GM19035 (cell line): ENCODE data around the gene PARVB.
A peak's percentile ranks its signal among the peaks of the same experiment; 100 is the strongest.

Experiments
- ATAC-seq: cut with Tn5 transposase; IDR thresholded peaks from one replicate; pipeline ENCODE4 v1.9.1; 2021; ENCODE audit not compliant: unreplicated experiment

PARVB gene

DNA sequence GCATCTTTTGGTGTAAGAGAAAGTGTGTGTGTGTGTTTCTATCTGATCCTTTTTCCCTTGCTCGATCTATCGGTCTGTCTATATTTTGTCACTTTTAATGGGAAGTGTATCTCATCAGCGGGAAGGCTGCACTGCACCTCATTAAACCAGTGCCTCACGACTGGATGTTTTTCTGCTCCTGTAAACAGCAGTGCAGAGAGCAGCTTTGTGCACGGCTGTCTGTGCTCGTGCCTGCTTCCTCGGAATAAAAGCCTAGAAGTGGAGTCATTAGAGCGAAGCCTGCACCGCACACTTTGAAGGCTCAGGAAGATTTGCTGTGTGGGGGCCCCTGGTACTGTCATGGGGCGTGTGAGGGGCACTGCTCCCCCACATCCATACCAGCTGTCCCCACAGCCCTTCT, 129.6 kb downstream of the PARVB start:
- no peak for ATAC-seq

DNA sequence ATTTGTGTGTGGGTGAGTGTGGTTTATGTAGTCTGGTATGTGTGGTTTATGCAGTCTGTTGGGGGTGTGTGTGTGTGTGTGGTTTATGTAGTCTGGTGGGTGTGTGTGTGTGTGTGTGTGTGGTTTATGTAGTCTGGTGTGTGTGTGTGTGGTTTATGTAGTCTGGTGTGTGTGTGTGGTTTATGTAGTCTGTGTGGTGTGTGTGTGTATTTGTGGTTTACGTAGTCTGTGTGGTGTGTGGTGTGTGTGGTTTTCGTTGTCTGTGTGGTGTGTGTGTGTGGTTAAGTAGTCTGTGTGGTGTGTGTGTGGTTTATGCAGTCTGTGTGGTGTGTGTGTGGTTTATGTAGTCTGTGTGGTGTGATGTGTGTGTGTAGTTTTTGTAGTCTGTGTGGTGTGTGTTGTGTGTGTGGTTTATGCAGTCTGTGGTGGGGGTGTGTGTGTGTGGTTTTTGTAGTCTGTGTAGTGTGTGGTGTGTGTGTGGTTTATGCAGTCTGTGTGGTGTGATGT, 130.4 kb downstream of the PARVB start:
- ATAC-seq = no peak

DNA sequence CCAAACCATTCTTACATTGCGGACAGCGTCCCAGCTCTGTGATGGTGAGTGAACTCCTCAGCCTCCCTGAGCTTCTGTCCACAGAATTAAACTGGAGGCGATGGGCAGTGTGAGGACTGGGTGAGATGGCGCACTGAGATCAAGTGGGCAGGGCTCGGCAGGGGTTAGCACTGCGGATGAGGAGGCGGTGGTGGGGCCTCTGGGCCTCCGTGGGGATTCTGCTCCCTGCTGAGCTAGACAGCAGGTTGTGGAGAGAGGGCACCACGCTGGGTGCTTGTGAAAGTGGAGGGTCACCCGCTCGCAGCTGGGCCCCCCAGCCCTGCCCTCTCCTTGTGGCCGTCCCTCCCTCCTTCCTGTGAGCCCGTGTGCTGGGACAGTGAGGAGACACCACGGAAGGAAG, 131.0 kb downstream of the PARVB start:
- ATAC-seq = no peak

DNA sequence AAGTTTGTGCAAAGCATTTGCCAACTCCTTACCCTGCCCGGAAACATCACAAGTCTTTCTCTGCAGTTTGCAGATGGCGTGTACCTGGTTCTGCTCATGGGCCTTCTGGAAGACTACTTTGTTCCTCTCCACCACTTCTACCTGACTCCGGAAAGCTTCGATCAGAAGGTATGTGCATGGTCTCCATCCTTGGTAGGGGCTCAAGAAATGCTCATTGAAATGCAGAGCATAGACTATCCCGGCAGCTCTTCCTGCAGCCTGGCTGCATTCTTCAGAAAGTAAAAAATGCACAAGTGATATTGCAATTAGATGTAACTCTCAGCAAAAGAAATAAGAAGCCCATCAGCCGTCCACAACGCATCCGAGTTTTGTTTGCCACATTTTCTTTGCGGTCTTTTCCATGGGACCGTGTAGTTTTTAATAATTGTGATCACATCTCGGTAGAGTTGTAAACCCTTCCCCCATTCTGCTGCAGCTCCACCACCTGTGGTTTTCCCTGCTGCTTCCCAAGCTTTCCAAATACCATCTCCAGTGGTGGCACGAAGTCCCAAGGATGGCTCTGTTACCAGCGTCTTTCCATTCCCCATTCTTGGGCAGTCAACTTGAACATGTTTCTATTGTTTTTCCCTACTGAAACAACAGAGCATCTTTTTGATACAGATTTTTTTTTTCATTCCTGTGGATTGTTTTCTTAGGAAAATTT, 134.0 kb downstream of the PARVB start:
- no peak for ATAC-seq

DNA sequence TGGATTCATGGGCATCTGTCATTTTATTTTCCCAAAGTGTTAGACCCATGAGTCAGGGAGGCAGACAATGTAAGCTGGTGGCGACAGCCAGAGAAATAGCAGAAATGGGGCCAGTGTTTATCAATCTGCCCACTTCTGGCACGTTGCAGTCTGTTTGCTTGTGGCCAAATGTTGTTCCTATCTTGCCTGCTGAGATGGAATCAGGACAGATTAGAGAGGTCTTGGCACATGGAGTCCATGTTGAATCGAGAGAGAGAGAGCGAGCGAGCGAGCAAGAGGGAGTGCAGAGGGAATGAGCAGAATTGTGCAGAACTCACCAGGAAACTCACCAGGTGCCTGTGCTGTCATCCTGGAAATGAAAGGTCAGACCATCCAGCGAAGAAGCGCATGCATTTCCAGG, 134.7 kb downstream of the PARVB start:
- ATAC-seq = no peak

DNA sequence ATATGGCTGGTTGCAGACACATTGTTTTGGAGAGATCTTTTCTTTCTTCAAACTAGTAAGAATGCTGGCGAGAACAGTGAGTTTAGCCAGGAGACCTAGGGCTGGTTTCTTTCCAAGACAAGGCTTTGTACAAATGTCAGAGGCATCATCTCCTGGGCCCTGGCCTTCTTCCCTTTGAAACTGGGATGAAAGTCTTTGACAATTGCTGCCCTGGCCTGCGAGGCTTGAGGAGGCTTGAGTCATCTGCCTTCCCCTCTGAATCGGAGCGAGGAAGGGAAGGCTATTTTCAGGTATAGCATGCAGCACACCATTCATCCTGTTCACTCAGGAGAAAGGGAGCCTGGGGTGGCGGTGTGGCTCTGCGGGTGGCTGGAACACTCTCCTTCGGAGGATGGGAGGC, 135.1 kb downstream of the PARVB start:
- no peak for ATAC-seq

DNA sequence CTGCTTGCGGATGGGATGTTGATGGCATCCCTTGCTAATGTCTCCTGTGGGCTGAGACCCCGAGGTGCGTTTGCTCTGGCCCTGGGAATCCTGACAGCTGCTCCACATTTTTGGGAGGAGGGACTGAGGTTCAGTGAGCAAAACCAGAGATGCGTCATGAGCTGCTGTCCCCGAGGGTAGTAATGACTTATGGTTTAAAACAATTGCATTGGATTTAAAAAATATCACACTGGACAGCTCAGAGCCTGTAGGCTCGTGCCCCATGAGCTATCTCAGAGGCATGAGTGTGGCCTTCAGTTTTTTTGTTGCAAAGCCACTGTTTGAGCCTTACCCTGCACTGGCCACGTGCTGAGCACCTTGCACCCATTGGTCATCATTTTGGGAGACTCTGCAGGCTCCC, 135.7 kb downstream of the PARVB start:
- no peak for ATAC-seq

DNA sequence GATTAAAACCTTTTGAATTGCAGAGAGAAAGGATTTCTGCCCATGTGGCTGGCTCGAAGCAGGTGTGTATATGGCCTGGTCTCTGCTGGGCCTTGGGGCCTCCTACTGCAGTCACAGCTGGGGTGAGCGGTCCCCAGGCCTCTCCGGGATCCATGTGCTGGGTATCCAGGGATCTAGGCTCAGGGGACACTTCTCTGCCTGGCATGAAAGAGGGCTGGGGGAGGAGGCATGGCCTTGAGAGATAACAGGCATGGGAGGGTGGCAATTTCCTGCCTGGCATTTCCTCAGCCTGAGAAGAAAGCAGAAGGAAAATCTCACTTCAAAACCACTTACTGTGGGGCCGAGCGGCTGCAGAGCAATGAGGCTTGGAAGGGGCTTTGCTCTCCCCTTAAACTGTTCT, 136.3 kb downstream of the PARVB start:
- no peak for ATAC-seq

DNA sequence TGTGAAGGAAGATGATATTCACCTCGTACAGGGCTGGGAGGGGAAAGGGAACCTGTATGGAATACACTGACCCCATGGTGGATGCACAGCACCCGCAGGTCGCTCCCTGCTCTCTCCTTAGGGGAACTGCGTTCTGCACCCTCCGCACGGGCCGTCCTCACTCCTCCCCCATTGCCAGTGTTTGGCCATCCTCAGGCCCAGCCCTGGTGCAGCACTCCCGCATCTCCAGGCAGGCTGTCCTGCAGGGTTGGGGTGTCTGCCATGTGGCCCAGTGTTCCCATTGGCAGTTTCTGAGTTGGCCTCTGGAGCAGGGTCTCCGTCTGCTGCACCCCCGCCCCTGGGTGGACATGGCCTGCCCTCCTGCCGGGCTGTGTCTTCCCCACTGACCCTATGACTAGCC, 137.6 kb downstream of the PARVB start:
- no peak for ATAC-seq

DNA sequence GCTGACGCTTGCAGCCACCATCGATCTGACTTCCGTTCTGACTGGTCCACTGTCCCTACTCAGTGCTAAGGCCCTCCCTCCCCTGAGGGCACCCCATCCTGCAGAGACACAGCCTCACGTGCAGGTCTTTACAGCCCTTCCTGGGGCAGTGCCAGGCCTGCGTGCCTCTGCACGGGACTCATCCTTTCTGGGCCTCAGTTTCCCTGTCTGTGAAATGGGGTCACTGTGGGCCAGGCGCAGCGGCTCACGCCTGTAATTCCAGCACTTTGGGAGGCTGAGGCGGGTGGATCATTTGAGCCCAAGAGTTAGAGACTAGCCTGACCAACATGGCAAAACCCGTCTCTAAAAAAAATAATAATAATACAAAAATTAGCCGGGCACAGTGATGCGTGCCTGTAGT, 138.9 kb downstream of the PARVB start:
- ATAC-seq = no peak

DNA sequence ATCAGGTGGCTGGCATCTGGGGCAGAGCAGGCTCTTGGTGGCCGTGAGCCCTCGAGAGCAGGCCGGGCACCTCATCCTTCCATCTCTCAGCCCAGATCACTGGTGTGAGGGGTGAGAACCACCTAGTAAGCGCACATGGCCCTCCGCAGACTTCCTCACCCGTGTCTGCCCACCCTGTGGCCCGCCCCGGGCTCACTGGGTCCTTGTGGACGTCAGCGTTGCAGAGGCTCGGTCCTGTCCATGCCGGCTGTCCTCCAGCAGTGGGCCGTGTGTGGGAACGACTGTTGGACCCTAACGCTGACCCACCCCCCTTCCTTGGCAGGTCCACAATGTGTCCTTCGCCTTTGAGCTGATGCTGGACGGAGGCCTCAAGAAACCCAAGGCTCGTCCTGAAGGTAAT, 139.4 kb downstream of the PARVB start:
- ATAC-seq = no peak

DNA sequence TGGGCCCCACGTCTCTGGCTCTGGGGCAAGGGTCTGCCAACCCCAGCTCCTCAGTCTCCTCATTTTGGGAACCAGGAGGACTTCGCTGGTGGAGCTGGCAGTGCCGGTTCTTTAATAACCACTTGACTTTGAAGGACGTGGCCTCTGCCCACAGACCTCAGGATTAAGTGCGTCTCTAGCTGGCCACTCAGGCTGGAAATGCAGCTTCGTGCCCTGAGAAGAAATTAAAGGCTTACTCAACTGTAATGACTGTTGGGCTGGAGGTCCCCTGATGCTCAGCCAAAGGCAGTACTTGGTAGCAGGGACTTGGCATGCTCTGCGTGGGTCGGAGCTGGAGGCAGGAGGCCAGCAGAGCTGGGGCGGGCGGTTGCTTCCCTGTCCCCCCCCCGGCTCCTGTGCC, 139.9 kb downstream of the PARVB start:
- ATAC-seq = no peak

DNA sequence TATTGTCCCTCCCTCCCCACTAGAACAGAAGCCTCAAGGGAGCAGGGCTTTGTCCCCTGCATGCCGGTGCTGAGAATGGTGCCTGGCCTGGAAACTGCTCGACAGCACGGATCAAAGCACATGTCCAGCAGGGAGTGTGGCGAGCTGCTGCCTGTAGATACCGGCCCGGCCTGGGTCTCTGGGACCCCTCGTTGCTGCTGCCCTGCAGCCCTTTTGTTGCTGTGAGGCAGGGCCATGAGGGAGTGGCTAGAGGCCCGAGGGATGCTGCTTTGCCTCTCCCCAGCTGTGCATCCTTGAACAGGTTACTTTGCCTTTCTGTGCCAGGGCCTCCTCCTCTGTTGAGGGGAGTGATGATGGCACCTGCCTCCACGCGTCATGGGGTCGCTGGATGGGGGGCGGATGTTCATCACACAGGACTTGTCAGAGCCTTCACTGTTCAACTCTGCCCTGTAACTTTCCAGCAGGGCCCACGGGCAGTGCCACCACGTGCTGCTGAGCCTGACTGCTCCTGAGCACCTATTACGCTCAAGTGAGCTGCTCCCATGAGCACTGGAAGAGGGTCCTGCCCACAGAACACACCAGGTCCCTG, 141.3 kb downstream of the PARVB start:
- ATAC-seq = no peak

DNA sequence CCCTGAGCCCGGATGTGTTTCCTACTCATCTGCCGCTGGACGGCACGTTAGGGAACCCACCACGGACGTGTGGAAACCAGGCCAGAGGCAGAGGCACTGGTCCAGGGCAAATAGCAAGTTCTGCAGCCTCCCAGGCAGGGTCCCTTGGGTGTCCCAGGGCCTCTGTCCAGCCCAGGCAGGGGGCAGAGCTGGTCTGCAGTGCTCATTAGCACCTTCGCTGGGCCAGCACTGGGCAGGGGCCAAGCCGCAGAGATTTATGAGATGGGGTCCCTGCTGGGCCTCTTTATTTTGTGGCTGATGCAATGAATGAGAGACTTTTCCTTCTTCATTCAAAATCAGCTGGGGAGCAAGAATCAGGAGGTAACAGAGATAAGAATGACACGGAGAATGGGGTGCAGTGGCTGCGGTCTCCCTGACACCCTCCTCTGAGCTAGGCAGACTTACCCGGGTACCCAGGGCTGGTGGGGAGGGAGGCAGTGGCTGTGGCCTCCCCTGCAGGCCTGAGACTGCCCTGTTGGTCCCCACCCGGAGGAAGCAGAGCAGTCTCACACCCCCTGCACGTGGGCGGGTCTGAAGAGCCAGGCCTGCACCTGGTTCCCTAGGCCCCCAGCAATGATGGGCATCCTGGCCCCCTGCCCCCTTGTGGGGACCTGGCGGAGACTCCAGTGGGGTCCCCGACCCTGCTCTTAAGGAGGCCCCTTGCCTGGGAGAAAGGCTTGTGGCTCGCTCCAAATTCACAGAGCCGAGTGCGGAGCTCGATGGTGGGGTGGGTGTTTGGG, 142.6 kb downstream of the PARVB start:
- ATAC-seq = no peak

DNA sequence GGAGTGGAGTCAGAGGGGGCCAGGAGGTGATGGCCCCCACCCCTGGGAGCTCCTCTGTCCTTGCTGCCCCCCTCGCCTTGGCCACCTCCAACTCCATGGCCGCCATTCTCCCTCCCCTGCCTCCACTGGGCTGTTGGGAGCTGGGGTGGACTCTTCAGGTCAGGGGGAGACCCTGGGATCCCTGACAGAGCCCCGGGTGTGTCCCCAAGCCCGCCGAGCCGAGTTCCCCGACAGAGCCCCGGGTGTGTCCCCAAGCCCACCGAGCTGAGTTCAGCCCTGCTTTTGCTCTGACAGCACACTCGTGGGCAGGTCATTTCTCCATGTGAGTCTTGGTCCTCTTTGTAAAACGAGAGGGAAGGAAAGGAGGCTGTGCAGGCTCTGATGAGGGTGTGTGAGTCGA, 143.4 kb downstream of the PARVB start:
- ATAC-seq = no peak

DNA sequence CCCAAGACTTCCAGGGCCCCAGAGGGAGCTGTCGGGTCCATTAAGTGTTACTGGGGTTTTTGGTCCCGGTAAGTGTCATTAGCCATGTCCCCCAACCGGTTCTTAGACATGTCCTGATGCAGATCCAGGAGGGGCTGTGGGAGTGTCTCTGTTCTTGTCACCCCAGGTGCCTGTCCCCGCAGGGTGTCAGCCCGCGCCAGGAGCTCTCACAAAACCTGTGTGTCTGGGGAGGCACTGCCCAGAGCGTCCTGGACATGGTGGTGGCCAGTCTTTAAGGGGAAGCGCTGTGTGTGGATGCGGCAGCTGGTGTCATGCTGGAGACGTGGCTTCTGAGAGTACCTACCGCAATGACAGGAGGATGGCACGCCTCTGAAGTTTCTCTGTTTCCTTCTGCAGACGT, 144.1 kb downstream of the PARVB start:
- no peak for ATAC-seq

DNA sequence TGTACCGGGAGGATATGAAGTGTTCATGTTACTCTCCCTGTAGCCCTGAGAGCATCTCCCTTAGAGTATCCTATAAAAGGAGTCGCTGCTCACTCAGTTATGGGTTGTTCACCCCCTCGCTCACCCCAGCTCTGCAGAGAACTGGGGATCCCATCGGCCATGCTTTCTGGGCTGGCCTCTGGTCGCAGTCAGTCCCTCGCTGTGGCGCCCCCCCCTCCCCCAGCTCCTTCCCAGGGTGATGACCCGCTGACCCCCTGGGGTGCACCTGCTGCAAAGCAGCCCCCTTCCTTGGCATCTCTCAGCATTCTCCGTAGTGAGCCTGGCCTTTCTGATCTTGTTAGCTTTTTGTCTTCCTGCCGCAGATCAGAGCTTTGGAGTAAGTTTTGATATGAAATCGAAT, 146.4 kb downstream of the PARVB start:
- no peak for ATAC-seq

DNA sequence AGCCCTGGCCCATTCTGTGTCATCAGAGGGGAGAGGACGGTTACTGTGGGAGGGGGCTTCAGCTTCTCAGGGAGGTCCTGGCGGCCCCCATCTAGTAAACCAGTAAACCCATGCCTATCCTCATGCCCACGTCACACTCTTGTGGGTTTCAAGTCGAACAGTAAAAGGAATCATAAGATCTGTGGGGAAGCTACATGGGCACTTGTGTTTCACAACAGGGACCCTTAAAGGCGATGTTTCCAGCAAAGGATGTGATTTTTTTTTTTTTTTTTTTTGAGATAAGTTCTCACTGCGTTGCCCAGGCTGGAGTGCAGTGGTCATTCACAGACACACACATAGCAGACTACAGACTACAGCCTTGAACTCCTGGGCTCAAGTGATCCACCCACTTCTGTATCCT, 147.5 kb downstream of the PARVB start:
- ATAC-seq = no peak

DNA sequence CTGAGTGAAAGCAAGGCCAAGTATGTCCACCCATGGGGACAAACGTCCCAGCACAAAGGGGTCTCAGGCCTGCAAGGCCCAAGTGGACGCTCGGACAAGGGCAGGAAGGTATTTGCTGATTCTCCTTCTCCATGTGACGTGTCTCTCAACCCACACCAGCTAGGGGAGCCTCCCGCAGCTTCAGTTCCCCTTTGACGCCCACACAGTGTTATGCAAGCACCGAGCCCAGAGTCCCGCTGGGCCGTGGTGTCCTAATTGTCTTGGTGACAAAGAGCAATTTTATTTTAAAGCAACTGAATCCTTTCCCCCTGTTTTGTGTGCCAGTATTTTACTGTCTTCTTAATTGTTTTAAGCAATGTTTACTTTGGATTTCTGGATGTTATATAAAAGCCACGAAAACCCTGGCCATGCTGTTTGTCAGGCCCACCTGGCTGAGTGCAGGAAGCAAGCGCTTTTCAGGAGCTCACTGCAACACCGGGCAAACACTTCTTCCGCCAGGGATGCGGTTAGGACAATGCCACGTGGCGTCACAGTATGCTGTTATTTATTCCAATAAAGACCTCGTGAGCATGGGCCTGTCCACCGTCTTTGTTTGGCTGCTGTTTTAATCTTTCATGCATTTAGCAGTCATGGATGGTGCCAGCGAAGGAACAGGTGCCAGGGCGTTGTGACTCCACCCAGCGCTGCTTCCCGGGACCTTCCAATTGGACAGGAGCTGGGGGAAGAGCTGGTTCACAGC, 148.4 kb downstream of the PARVB start:
- peak; percentile 59 for ATAC-seq

DNA sequence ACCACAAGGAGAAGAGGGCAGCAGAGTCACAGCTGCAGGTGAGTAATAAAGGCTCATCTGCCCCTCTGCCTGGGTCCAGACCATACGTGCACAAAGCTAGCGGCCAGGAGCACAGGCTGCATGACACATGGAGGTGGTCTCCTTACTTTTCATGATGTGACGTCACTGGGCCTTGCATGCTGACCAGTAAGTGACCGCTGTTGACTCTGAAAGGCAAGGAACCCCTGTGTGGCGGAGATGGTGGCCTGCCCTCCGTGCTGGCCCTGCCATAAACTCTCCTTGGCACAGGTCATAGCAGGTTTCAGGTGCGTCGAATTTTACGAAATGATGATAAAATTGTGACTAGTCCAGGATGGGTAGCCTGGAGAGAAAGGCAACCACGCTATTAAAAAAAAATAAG, 149.1 kb downstream of the PARVB start:
- no peak for ATAC-seq

DNA sequence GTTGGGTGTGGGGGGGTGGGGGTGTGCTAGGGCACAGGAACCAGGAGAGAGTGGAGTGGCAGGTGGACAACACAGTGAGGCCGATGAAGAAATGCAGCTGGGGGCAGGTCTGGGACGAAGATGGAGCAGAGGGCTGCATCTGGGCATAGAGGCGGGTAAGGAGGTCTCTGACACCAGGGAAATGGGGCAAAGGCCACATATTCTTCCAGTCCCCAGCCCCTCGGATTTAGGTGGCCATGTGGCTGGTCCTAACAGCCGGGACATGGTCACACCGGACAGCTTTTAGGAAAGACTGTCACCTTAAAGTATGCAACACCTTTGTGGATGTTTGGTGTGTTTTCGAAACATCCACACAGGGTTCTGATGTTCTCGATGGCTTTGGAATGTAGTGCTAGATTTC, 151.6 kb downstream of the PARVB start:
- no peak for ATAC-seq
